GM18858 (cell line): ENCODE results near the gene CNKSR2.
A peak's percentile ranks its signal among the peaks of the same experiment; 100 is the strongest.
"Not testable (repeated sequence)": the region's sequence is repeated elsewhere in the genome, so short reads cannot be mapped to it uniquely, and the experiment has no call there.

Source experiments
- ATAC-seq: cut with Tn5 transposase; IDR thresholded peaks from one replicate; pipeline ENCODE4 v1.9.1; 2021; ENCODE audit not compliant: unreplicated experiment

The CNKSR2 gene

DNA sequence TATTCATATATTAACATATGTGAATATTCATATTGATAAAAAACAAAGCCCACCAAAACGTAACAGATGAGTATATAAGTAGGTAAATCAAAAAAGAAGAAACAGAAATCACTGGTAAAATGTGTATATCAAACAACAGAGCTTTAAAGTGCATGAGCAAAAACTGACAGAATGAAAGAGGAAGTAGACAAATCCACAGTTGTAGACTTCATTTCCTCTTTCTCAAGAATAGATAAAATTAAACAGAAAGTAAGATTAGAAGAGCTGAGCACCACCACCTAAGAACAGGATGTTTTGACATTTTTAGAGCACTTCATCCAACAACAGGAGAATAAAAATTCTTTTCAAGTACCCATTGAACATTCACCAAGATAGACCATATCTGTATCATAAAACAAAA is 64.6 kb downstream of the CNKSR2 start:
- peak; percentile 98 for ATAC-seq

DNA sequence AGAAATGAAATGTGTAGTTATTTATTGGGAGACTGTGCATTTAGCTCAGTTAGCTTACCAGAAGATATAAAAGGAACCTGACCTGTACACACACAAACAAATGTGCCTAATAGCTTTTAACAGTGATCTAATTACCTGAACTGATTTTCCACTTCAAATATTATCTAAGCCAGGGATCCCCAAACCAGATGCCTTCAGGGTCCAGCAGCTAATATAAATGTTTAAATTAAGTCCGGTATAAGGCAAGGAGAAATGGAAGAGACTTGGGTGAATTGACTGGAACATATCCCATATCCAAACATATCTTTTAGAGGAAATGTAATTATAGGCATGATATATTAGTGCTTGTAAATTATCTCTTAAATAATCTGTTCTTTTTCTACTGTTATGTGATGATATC is 66.7 kb downstream of the CNKSR2 start:
- no peak for ATAC-seq

DNA sequence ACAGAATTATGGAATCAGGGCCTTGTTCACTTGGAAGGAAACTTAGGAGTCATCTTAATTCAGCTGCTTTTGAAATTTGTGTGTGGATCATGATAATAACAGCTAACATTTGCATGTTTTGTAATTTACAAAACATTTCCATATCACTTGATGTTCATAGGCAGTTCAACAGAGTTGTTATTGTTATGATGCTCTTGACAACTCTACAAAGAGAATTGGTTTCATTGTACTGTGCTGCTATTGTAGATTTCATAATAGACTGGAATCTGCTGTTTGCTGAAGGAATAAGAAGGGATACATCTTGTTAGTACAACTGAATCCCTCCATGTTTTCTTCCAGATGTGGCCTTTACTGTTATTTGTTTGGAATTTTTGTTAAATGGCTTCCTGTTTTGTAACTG is 83.5 kb downstream of the CNKSR2 start:
- ATAC-seq: no peak

DNA sequence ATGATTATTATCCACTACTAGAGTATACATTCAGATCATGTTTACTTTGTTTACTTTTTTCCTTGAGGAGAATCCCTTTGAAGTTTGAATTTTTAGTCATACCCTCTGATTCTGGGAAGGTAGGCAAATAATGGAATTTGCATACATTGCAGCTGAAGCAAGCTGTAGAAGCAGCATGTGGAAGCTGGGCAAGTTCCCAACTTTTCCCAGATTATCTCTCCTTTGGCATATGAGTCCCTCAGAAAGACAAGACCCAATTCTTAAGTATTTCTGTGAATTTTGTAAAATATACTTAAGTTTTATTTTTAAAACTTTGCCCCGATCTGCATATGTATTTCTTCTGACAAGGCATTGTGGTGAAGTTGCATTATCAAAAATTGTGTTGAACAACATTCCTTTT is 94.9 kb downstream of the CNKSR2 start:
- ATAC-seq: no peak

DNA sequence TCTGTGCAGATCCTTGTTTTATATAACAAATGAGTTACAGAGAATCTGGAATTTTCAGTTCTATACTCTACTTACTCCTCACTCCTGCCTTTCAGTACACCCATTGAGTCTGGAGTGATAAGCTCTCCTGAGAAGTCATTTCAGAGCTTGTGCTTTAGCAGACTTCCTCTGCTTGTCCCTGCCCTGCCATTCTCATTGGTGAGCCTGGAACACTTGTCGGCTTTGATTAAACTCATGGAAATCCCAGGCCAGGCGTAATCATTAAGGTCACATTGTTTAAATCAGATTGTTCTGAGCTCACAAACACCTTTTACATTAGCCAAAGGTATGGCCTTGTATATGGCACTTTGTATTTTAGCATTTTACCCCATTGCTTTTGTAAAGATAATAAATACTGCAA is 102.7 kb downstream of the CNKSR2 start:
- no peak for ATAC-seq

DNA sequence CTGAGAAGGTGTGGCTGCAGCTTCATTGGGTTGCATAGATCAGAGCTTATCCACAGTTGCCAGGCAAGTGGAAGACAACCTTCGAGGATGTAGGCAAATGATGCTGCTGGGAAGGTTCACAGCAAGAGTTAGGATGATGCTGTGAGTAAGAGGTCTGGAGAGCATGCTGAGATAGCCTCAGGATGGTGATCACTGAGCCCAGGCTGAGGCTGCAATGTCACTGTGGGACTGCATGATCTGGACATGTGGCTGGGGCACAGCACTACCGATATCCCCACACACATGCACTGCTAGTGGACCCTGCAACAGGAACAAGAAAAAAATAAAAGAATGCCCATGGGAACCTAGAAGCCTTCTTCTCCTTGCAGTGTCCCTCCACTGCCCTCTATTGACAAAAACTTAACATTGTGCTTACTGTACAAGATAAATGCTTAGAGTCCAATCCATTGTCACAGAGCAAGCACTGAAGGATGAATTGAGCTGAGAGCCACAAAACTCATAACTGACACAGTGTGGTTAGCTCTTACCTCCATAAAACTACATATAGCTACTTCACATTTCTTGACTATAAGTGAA is 105.6 kb downstream of the CNKSR2 start:
- ATAC-seq: peak; percentile 91

DNA sequence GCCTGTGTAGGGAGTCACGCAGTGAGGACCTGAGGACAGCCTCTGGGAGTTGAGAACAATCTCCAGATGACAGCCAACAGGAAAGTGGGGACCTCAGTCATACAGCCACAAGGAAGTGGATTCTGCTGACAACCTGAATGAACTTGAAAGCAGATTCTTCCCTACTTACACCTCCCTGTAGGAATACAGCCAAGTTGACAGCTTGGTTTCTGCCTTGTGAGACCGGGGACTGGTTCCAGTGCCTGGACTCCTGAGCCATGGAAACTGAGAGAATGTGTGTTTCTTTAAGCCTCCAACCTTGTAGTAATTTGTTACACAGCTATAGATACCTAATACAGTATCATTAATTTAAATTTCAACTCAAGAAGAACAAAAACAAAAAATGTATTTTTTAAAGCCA is 107.5 kb downstream of the CNKSR2 start:
- ATAC-seq: no peak

DNA sequence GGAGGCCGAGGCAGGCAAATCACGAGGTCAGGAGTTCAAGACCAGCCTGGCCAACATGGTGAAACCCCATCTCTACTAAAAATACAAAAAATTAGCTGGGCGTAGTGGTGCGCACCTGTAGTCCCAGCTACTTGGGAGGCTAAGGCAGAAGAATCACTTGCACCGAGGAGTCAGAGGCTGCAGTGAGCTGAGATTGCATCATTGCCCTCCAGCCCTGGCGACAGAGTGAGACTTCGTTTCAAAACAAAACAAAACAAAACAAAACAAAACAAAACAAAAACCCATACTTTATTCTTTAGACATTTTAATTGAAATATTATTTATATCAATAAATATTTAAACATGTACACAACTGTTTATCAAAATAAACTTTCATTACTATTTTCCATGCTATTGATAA is 109.8 kb downstream of the CNKSR2 start:
- not testable (repeated sequence) for ATAC-seq

DNA sequence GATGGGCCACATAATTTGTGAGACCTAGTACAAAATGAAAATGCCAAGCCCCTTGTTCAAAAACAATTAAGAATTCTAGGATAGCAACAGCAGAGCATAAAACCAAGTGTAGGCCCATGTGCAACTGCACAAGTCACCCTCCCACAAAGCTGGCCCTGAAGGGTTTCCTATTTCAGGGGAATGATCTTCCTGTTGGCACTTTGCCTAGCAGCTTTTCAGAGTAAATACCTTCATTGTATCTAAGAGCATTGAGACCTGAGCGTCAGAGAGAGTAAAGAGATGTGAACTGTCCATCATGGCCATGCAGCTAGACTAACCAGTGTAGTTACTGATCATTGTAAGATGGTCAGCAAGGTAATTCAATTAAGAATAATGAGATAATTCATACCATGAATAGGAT is 113.6 kb downstream of the CNKSR2 start:
- ATAC-seq: no peak

DNA sequence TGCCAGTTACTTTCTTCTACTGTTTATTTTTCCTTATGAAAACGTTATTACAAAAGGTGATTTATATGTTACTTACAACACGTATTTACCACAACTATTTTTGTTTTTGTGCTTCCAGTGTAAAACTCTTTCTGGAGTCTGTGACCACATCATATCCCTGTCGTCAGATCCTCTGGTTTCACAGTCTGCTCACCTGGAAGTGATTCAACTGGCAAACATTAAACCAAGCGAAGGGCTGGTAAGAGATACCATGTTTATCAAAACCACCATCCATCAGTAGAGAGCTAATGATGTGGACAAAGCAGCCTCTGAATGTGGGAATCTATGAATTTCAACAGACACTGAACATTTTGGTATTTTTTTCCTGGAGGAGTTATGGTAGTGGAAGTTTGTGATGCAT is 116.1 kb downstream of the CNKSR2 start:
- ATAC-seq: no peak

DNA sequence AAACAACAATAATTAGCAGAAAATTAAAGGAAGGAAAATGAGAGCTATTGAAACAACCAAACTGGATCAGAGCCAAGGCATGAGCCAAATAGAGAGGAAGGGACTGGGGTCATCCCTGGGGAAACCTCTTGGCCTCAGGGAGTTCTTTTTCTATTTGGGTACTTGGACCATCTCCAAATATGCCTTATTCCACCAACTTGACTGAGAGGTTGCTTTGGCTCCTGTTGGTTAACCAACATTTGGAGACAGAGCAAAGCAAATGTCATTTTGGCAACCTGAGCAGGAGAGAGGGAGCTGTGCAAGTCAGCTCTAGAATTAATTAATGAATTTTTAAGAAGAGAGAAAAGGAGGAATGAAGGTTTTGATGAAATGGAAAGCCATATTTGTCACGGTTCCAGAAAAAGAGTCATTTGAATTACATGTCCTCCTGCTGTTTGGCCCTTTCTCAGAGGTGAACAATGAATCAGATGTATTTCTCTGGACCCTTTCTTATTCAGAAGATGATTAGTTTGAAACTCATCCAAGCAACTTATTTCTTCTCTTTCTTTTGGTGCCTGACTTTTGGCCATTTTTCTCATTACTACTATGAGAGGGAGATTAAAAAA is 119.1 kb downstream of the CNKSR2 start:
- ATAC-seq: no peak

DNA sequence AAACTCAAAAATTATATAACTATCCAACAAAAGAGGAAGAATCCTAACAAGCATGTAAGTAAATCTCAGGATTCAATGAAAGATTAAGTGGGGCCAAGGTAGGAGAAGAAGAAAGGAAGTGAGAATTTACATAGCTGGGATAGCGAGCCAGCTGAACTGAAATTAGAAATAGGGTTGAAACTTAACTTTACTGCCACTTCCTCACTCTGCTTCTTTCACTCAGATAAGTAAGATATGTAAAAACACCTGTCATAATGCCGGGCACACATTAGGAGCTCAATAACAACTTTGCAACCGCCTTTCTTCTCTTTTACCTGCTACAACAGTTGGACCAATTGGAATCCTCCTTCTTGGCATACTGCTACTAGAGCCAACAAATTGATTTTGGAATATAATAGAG is 129.4 kb downstream of the CNKSR2 start:
- ATAC-seq: peak; percentile 83

DNA sequence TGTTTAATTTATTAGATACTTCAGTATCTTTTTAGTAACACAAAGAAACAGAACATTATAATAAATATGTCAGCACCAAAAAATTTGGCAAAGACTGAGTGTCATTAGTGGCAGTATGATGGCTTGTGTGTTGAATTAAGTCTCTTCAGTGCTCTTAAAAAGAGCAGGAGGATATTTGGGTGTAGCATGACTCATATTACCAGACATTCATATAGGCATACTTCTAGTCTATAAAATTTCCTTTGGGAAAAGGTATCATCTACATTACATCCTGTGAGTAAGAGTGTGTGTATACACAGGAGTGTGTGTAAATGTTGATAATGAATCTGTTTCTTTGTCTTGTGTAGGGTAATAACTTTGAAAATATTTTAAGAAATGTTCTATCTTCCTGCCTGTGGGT is 135.7 kb downstream of the CNKSR2 start:
- ATAC-seq: no peak

DNA sequence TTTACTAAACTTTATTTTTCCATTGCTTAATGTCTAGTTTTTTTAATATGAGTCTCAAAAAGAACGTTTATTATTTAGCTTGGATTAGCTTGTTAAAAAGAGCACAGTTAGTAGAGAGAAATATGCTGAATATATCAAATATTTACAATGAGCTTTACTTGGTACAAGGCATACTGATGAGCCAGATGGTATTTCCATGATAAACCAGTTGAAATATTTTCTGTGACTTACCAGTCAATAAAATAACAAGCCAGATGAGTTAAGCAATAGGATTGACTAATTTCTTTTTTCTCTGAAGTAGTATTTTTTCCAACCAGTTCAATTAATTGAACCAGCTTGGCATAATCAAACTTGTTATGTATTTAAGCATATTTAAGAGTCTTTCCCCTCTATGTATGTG is 149.8 kb downstream of the CNKSR2 start:
- no peak for ATAC-seq

DNA sequence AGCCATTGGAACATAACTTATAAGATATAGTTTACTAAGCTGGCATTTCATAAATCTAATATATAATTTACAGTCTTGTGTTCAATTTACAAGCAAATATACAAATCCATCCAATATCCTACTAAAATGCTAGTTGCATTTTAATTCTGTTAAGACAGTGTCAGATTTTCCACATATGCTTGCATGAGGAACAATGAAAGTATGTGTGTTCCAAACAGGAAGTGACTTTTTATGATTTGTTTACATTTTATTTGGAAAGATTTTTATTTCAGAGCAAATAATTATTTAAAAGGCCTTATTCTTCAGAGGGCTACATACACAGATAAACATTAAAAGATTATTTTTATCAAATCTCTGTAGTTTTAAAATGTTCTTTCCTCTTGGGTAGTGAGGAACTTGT is 153.9 kb downstream of the CNKSR2 start:
- ATAC-seq: no peak

DNA sequence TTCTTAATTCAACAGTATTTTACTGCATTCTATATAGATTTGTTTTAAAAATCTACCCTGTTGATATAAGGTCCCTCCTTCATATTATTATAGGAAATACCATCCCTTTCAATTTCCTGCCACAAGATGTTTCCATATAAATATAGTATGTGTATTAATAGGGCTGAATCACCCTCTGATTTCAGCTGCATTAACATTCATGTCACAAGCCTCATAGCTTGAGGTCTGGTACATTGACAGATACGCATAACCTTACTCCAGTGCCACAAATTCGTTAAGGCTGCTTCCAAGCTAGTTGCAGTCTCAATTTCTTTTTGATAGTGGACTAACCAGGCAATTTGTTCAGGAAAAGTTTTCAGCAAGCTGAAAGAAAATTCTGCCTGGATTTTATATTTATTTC is 155.6 kb downstream of the CNKSR2 start:
- no peak for ATAC-seq

DNA sequence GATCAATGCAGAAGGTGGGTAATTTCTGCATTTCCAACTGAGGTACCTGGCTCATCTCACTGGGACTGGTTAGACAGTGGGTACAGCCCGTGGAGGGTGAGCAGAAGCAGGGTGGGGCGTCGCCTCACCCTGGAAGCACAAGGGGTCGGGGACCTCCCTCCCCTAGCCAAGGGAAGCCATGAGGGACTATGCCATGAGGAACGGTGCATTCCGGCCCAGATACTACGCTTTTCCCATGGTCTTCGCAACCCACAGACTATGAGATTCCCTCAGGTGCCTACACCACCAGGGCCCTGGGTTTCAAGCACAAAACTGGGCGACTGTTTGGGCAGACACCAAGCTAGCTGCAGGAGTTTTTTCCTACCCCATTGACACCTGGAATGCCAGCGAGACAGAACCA is 170.4 kb downstream of the CNKSR2 start:
- not testable (repeated sequence) for ATAC-seq

DNA sequence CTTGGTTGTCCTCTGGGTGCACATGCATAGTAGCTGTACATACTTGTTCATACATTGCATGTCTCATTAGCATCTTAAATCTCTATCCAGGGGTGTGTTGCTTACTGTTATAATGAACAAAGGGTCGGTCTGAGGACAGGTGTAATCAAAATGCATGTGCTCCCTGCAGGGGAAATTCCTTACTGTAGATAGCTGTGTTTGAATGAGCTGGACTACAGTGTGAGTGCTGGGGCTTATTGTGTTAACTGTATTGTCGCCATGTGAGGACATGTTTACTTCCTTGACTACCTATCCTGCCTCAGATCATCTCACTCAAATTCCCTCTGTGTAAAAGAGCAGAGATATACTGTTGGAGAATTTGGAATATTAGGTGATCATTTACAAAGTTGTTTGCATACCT is 185.2 kb downstream of the CNKSR2 start:
- no peak for ATAC-seq

DNA sequence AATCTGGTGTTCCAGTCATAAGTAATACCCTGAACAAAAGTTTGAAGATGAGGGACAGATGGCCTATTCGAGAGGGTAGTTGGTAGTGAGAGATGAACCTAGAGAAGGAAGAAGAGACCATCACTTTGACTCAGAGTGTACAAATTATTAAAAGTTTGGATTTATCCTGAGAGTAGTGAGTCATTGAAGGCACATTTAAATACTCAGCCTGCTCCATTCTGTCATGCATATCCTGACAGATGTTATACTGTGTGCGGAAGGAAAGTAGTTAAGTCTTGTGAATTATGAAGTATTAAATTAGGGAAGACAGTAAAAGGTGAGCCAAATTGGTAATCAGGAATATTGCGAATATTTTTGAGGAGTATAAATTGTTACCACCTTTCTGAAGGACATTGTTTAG is 190.8 kb downstream of the CNKSR2 start:
- ATAC-seq: no peak

DNA sequence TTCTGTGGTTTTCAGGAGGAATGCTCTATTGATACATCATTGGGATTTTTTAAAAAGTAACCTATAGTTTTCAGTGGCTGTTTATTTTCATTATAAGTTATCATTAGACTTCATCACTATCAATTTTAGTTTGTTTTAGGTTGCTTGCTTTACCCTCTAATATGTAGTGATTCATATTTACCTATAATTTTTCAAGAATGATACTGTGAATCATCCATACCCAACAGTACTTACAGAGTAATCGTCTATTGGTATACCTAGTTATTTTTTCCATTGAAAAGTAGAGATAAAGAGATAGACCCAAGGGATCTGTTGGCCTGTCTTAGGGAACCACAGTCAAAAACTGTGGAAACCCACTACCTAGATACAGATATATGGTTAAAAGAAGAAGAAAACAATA is 200.6 kb downstream of the CNKSR2 start:
- no peak for ATAC-seq

DNA sequence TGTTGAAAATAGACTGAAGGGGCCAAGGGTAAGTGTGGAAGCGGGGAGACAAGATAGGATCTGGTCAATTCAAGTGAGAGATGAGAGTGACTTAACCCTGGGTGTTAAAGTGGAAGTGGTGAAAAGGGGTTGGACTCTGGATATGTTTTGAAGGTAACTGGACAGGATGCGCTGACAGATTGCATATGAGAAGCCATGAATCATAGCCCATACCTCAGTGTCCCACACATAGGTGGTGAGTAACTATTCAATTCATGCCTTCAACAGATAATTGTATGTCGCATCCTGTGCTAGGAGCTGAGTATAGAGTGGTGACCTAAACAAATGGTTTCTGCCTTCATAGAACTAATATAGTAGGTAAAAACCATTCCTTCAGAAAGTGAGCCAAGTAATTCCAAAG is 207.3 kb downstream of the CNKSR2 start:
- no peak for ATAC-seq

DNA sequence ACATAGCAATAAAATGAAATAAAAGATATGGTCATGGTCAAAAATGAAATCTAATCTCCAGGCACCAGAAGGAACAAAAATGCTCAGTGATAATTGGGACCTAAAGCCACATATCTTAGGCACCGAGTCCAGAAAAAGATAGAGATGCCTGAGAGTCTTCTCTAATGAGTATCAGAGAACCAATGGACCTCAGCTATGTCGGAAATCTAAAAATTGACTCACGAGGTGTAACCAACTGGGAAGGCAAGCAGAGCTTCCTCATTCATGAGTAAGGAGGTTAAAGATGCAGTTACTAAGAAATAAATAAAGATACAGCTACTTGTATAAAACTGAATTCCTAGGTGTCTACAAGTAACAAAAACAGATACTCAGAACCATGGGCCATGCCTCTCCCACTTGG is 211.8 kb downstream of the CNKSR2 start:
- ATAC-seq: no peak

DNA sequence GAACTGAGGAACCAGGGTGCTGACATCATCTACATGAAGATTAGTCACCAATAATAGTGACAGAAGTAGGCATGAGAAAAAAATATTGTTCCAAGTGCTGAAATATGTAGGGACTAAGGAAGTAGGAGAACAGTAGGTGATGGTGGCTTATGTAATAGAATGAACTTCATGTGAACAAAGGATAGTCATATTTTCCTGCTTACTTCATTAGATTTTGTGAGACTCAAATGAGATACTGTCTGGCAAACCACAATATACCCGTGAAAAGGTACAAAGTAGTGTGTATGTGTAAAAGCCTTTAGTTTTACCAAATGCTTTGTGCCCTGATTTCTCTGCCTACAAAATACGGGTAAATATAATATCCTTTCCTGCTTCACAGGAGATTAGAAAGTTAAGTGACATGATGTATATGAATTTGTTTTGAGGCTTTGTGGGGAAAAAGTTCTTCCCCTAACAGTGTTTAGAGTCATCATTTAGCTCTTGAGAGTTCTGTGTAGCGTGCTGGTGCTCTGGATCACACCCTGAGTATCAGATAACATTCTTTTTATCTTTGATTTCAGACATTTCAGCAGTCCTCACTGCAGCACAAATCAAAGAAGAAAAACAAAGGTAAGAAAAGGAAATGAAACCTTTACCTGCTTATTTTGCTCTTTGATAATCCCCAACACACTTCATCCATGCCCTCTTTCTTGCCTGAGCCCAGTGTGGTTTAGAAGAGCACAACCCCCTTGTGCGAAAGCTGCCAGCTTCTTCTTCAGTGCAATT is 216.0 kb downstream of the CNKSR2 start:
- ATAC-seq: no peak
